HepG2 (cell line): ENCODE data around the gene NFIL3. TPM values are rescaled to one million over a fixed set of nuclear protein-coding genes. Genes with fewer than 3 reads are reported as not detected.

ENCODE experiments used
- ATAC-seq: fragments of 200-7000 bp; cut with Tn5 transposase; 3 replicates; pipeline ENCODE4 v1.9.1; 2020; ENCODE audit warnings: mild to moderate bottlenecking, moderate library complexity
- BruUV-seq: library from RNA; stranded (reverse); fragments of 400-500 nt; replicated peaks from 2 replicates; lab custom pipeline; 2021; lab: Mats Ljungman, UMichigan
- CTCF ChIA-PET: fragments of 300-600 bp; formaldehyde crosslinking; extraction: SDS; loops from one replicate; lab custom pipeline; 2021; ENCODE audit warnings: low total read pairs, inconsistent platforms, low intra/inter-chr PET ratio; lab: Yijun Ruan, JAX
- POLR2A ChIA-PET: fragments of 350-600 bp; sonication (Branson Sonifier 250); formaldehyde crosslinking; loops from one replicate; lab custom pipeline; 2020; ENCODE audit warnings: antibody characterized with exemption, inconsistent platforms; lab: Yijun Ruan, JAX
- DNase-seq: peaks from one replicate; pipeline ENCODE4 v3.0.0-alpha.2; 2015; ENCODE audit warnings: low spot score
- FAIRE-seq: peaks from 3 replicates; lab custom pipeline; 2011; peaks lifted over from hg19 to GRCh38; lab: Jason Lieb, UNC
- H2AFZ ChIP-seq: one replicate; pipeline ENCODE4 v1.6.1; 2011; ENCODE audit warnings: low read length, inconsistent platforms
- H3K27ac ChIP-seq: fragments of 300-600 bp; 3 replicates; pipeline ENCODE4 v1.8.0; 2011; ENCODE audit warnings: mixed run types, mild to moderate bottlenecking, mixed read lengths, low read length, inconsistent platforms; ENCODE audit not compliant: insufficient read depth; ENCODE audit errors: extremely low read length
- H3K27me3 ChIP-seq, 2 experiments: fragments of 200-600 bp in 1 of 2; 2 replicates in 1 of 2; 3 replicates in 1 of 2; pipeline versions ENCODE4 v1.6.0 to v1.8.0; 2011; ENCODE audit warnings: low read length in 2 of 2, mild to moderate bottlenecking in 2 of 2, moderate library complexity in 2 of 2, inconsistent platforms in 1 of 2; ENCODE audit not compliant: insufficient read depth in 2 of 2, control insufficient read depth in 1 of 2
- H3K36me3 ChIP-seq, 2 experiments: fragments of 200-600 bp in 1 of 2; replicated peaks in 1 of 2; 2 replicates in 1 of 2; 3 replicates in 1 of 2; pipeline versions ENCODE4 v1.5.1 to v1.8.0; 2011; ENCODE audit warnings: low read length in 2 of 2, inconsistent platforms in 1 of 2; ENCODE audit not compliant: insufficient read depth in 2 of 2, control insufficient read depth in 1 of 2
- H3K4me1 ChIP-seq: 2 replicates; pipeline ENCODE4 v1.5.1; 2012; ENCODE audit warnings: low read length, inconsistent platforms; ENCODE audit not compliant: insufficient read depth
- H3K4me2 ChIP-seq: 2 replicates; pipeline ENCODE4 v1.6.0; 2011; ENCODE audit warnings: low read depth, low read length, inconsistent platforms
- H3K4me3 ChIP-seq, 3 experiments: fragments of 200-600 bp in 1 of 3; sonication (generic), shearing (Covaris generic) in 1 of 3; replicated peaks in 1 of 3; 2 replicates each; pipeline ENCODE4 v1.5.1; 2011 to 2016; ENCODE audit warnings: low read length in 3 of 3, inconsistent platforms in 2 of 3, low read depth in 2 of 3, mild to moderate bottlenecking in 2 of 3, control low read depth in 1 of 3, mixed read lengths in 1 of 3; ENCODE audit not compliant: insufficient read depth in 1 of 3
- H3K79me2 ChIP-seq: one replicate; pipeline ENCODE4 v1.6.1; 2011; ENCODE audit warnings: low read length, inconsistent platforms; ENCODE audit not compliant: insufficient read depth
- H3K9ac ChIP-seq: 2 replicates; pipeline ENCODE4 v1.6.0; 2011; ENCODE audit warnings: mild to moderate bottlenecking, low read depth, low read length, inconsistent platforms; ENCODE audit not compliant: insufficient read depth
- H3K9me3 ChIP-seq: 2 replicates; pipeline ENCODE4 v1.5.1; 2012; ENCODE audit warnings: mild to moderate bottlenecking, low read length
- H4K20me1 ChIP-seq: 2 replicates; pipeline ENCODE4 v1.6.0; 2011; ENCODE audit warnings: inconsistent platforms, mild to moderate bottlenecking, low read length, moderate library complexity; ENCODE audit not compliant: insufficient read depth
- BCLAF1 ChIP-seq: fragments of 450-650 bp; IDR thresholded peaks from 2 replicates; pipeline ENCODE4 v1.6.1; 2017; ENCODE audit warnings: mild to moderate bottlenecking
- DNMT1 ChIP-seq: sonication (generic); formaldehyde crosslinking; IDR thresholded peaks from 2 replicates; pipeline ENCODE4 v1.5.1; 2020; ENCODE audit warnings: mild to moderate bottlenecking, missing genetic modification reagents
- HMGA1 ChIP-seq: sonication (generic); formaldehyde crosslinking; conservative IDR thresholded peaks from 2 replicates; pipeline ENCODE4 v1.4.0; 2020; ENCODE audit warnings: missing genetic modification reagents
- HNRNPLL ChIP-seq: fragments of 200-400 bp; formaldehyde crosslinking; IDR thresholded peaks from 2 replicates; pipeline ENCODE4 v1.6.1; 2017; ENCODE audit warnings: mild to moderate bottlenecking, low read depth, low read length; ENCODE audit not compliant: poor library complexity, severe bottlenecking
- MEF2D ChIP-seq: sonication (generic); formaldehyde crosslinking; IDR thresholded peaks from 2 replicates; pipeline ENCODE4 v1.5.1; 2020; ENCODE audit warnings: mild to moderate bottlenecking, missing genetic modification reagents
- RARA ChIP-seq: IDR thresholded peaks from 2 replicates; pipeline ENCODE4 v1.6.1; 2016; ENCODE audit warnings: missing genetic modification reagents, missing compliant biosample characterization
- SKIL ChIP-seq: sonication (generic); formaldehyde crosslinking; IDR thresholded peaks from 2 replicates; pipeline ENCODE4 v1.8.0; 2022; ENCODE audit warnings: missing genetic modification reagents, mild to moderate bottlenecking, moderate library complexity, borderline replicate concordance
- TGIF2 ChIP-seq: IDR thresholded peaks from 2 replicates; pipeline ENCODE4 v1.6.1; 2016; ENCODE audit warnings: control low read depth, missing compliant biosample characterization
- ZBTB10 ChIP-seq: sonication (generic); formaldehyde crosslinking; IDR thresholded peaks from 2 replicates; pipeline ENCODE4 v1.4.0; 2020; ENCODE audit warnings: missing genetic modification reagents, borderline replicate concordance
- ZNF740 ChIP-seq: sonication (generic); formaldehyde crosslinking; IDR thresholded peaks from 2 replicates; pipeline ENCODE4 v1.4.0; 2020; ENCODE audit warnings: missing genetic modification reagents
- ZNF768 ChIP-seq: sonication (generic); formaldehyde crosslinking; IDR thresholded peaks from 2 replicates; pipeline ENCODE4 v1.4.0; 2020; ENCODE audit warnings: missing genetic modification reagents
- ZNF850 ChIP-seq: sonication (generic); formaldehyde crosslinking; conservative IDR thresholded peaks from 2 replicates; pipeline ENCODE4 v1.9.0; 2021; ENCODE audit warnings: mild to moderate bottlenecking, missing genetic modification reagents
- ZSCAN5A ChIP-seq: sonication (generic); formaldehyde crosslinking; IDR thresholded peaks from 2 replicates; pipeline ENCODE4 v1.8.0; 2022; ENCODE audit warnings: mild to moderate bottlenecking, missing genetic modification reagents, borderline replicate concordance
- WGBS: methylation state at CpG from one replicate; pipeline ENCODE4 v1.1.6; 2017; ENCODE audit warnings: low lambda C conversion rate; 5-methylcytosine and 5-hydroxymethylcytosine counted together
- in situ Hi-C: cut with HindIII; loops from 2 replicates; pipeline ENCODE4 v1.10.0; 2017; ENCODE audit warnings: low pct_unique_long_range_greater_than_20kb; ENCODE audit not compliant: extremely low pct_ligation_motif_present
- intact Hi-C: fragments of 100-400 bp; cut with micrococcal nuclease; formaldehyde crosslinking; loops from one replicate; pipeline ENCODE4 v1.10.0; 2022; ENCODE audit not compliant: unreplicated experiment
- polyA plus RNA-seq, 8 experiments: library from polyadenylated mRNA; depleted of rRNA in 3 of 8; stranded (reverse) in 7 of 8; unstranded in 1 of 8; fragments of >200 nt; fragmentation: Illumina TruSeq in 4 of 8; extraction: Trizol in 4 of 8; gene quantifications; 2 replicates each; pipeline versions ENCODE4 v1.2.1 to v1.2.3, GENCODE V29; 2011 to 2016; ENCODE audit warnings: low read depth in 4 of 8, missing spikeins in 1 of 8, mixed read lengths in 1 of 8; ENCODE audit not compliant: insufficient read depth in 1 of 8
- total RNA-seq, 5 experiments: library from RNA; depleted of rRNA; stranded (reverse); fragments of >200 nt; fragmentation: Illumina TruSeq; extraction: Trizol; gene quantifications; 2 replicates each; pipeline ENCODE4 v1.2.3, GENCODE V29; 2016; ENCODE audit warnings: low read depth in 1 of 5

NFIL3 gene
- total and polyA plus RNA-seq, 2 of the 13 experiments (the other 11 are each of a cell fraction or from before 2014, with no cell fraction given) = 46.6 to 54.2 TPM

GRCh38 chr9:91393826-91394225 lies 29.8 kb downstream of the NFIL3 start:
- Histone ChIP-seq H4K20me1 (no peaks in the 10 kb centered on the region), H3K79me2 (no peaks in the 10 kb centered on the region), H3K27me3 (no peaks in the 10 kb centered on the region), H3K4me3 (no peak overlapping the region), H3K4me1 (peaks cover 19% of the 10 kb centered on the region), H3K9me3 (no peaks in the 10 kb centered on the region), H3K36me3 (no peaks in the 10 kb centered on the region), H3K9ac (no peak overlapping the region), H3K4me2 (no peak overlapping the region), H2AFZ (no peak overlapping the region), H3K27ac (no peak overlapping the region)
- DNase-seq (no peak), FAIRE-seq (no peak), ATAC-seq (no peak)
- in situ Hi-C loops = no loop called here
- 98% methylated on average over 5 of the region's 5 CpGs for WGBS
- no peak for TF ChIP-seq ZNF768 (CRISPR knock-in tag)
- TF ChIP-seq ZNF850 (CRISPR knock-in tag) = no peak
- no peak for TF ChIP-seq BCLAF1
- TF ChIP-seq HNRNPLL = no peak
- TF ChIP-seq TGIF2 = no peak
- TF ChIP-seq DNMT1 (CRISPR knock-in tag) = no peak
- no peak for TF ChIP-seq ZNF740
- TF ChIP-seq ZBTB10 = no peak
- no peak for TF ChIP-seq SKIL (CRISPR knock-in tag)
- TF ChIP-seq ZSCAN5A = no peak
- TF ChIP-seq RARA = no peak
- TF ChIP-seq MEF2D (CRISPR knock-in tag) = no peak
- TF ChIP-seq HMGA1 = no peak
- ChIA-PET CTCF (no interaction called here), POLR2A (no interaction called here)
- BruUV-seq = no TSS peak
- intact Hi-C loops = no loop called here
